Measurements from ENCODE around the gene PKD1L1.

The PKD1L1 gene

DNA sequence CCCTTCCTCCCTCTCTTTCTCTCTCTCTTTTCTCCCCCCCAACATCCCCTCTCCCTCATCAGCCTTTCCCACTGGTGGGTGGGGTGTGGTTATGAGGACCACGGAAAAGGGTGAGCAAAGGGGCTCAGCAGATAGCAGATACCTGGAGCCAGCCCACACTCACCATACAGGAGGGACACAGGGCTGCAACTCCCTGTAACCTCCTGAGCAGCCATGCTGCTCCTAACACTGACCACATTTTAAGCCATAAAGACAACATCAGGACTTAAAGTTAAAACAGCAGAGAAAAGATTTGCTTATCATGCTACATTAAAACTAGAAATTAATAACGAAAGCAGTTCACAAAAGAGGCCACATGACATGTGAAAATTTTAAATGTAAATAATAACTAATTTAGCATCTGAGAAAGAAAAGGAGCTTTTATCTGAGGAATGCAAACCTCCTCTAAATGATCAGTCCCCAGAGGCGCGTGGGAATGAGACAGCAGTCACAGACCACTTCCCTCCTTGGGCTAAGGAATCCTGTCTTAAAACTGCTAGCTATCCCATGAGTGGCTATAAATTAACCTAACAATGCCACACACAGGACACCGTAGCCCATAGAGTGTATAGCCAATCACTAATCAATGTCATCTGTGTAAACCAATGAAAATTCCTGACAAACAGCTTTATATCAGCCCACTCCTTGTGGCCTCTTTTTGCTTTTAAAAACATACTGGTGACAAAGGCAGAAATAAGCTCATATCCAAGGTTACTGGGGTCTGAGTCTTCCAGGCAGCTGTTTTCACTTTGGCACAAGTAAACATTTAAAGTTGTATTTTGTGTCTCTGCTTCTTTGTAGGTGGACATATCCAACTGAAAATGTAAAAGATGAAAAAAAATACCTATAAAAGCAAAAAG is 33.3 kb downstream of the PKD1L1 start:
- no peak overlapping the region for H3K4me3 Mint-ChIP-seq
- peaks cover 23% of the 10 kb centered on the region for H3K27me3 Mint-ChIP-seq (ENCODE audit: low read depth)
- H3K36me3 Mint-ChIP-seq (ENCODE audit: low read depth), result no peaks in the 10 kb centered on the region
- H3K27ac Mint-ChIP-seq, result no peak overlapping the region
- H3K4me1 Mint-ChIP-seq (ENCODE audit: low read depth), result no peaks in the 10 kb centered on the region
- no peaks in the 10 kb centered on the region for H3K9me3 Mint-ChIP-seq
- no peak for DNase-seq (ENCODE audit: low spot score)

DNA sequence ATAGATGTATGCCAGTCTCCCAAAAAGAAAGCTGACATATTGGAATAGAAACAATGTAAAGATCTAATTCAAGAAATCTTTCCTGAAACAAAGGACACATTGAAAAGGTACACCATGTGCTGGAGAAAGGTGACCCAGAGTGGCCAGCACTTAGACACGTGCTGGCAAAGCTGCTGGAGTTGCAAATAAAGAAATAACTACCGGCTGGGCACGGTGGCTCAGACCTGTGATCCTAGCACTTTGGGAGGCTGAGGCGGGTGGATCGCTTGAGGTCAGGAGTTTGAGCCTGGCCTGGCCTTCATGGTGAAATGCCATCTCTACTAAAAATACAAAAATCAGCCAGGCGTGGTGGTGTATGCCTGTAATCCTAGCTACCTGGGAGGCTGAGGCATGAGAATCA is 35.9 kb downstream of the PKD1L1 start:
- H3K9me3 Mint-ChIP-seq, result no peaks in the 10 kb centered on the region
- no peaks in the 10 kb centered on the region for H3K4me1 Mint-ChIP-seq (ENCODE audit: low read depth)
- no peak overlapping the region for H3K27ac Mint-ChIP-seq
- no peaks in the 10 kb centered on the region for H3K36me3 Mint-ChIP-seq (ENCODE audit: low read depth)
- peaks cover 13% of the 10 kb centered on the region for H3K27me3 Mint-ChIP-seq (ENCODE audit: low read depth)
- DNase-seq (ENCODE audit: low spot score), result no peak
- H3K4me3 Mint-ChIP-seq, result no peak overlapping the region

DNA sequence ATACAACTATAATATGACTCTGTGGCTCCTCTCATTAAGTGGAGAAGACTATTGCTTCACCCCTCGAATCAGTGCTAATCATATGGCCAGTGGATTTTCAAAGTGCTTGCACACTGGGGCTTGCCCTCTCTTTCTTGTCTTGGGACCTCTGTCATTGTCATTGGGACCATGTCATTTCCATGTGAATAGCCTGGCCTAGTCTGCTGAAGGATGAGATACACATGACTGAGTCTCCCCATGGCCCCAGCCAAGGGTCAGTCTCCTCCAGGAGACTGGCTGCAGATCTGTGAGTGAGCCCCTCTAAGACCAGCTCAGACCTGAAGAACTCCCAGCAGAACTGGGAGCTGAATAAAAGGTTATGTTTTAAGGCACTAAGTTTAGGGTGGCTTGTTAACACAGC is 39.5 kb downstream of the PKD1L1 start:
- Mint-ChIP-seq H3K36me3 (ENCODE audit: low read depth) (no peaks in the 10 kb centered on the region), H3K27me3 (ENCODE audit: low read depth) (peaks cover 2% of the 10 kb centered on the region), H3K9me3 (no peaks in the 10 kb centered on the region), H3K4me3 (no peak overlapping the region), H3K27ac (no peak overlapping the region), H3K4me1 (ENCODE audit: low read depth) (no peaks in the 10 kb centered on the region)
- no peak for DNase-seq (ENCODE audit: low spot score)

DNA sequence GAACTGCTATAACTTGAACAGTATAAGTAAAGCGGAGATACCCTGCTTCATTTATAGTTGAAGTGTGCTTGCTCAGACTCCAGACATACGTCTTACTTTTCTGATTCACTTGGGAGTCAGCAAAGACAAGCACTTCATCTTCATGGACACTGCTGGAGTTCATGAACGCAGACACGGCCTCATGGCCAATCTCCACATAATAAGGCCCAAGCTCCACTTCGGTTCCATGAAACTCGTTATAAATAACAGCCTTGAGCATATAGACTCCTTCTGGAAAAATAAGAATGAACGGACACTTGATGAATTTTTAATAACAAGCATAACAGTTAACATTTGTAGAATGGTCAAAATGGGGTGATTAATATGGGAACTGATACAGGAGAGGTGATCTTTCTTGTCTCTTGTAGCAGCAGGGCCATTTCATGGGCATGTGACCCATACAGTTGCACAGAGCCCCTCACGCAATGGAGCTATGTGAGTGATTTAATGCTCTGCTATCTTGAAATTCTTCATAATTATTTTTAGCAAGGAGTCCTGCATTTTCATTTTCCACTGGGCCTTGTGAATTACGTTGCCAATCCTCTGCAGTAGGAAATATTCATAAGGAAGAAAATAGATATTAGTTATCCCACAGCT is 40.2 kb downstream of the PKD1L1 start:
- no peak overlapping the region for H3K4me3 Mint-ChIP-seq
- no peak for DNase-seq (ENCODE audit: low spot score)
- H3K27ac Mint-ChIP-seq, result no peak overlapping the region
- H3K27me3 Mint-ChIP-seq (ENCODE audit: low read depth), result peaks cover 2% of the 10 kb centered on the region
- H3K36me3 Mint-ChIP-seq (ENCODE audit: low read depth), result no peaks in the 10 kb centered on the region
- H3K4me1 Mint-ChIP-seq (ENCODE audit: low read depth), result no peaks in the 10 kb centered on the region
- H3K9me3 Mint-ChIP-seq, result no peaks in the 10 kb centered on the region

DNA sequence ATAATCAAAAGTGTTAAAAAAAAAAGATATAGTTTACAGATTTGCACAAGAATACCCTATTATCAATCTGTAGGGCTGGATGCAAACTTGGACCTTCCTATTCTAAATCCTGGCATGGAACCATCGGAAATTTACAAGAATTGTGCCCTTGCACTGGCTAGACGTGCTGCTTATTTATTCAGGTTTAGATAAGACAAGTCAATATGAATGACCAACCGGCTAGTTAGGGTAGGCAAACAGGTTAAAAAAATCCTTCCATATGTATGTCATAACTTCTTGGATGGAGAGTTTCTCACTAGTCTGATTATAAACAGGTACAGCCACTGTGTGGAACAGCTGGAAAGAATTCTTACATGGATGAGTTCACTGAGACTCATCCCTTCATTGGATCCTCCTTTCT is 41.4 kb downstream of the PKD1L1 start:
- no peak for DNase-seq (ENCODE audit: low spot score)
- Mint-ChIP-seq H3K36me3 (ENCODE audit: low read depth) (no peaks in the 10 kb centered on the region), H3K4me3 (no peak overlapping the region), H3K9me3 (no peaks in the 10 kb centered on the region), H3K27ac (no peak overlapping the region), H3K27me3 (ENCODE audit: low read depth) (no peaks in the 10 kb centered on the region), H3K4me1 (ENCODE audit: low read depth) (no peaks in the 10 kb centered on the region)

DNA sequence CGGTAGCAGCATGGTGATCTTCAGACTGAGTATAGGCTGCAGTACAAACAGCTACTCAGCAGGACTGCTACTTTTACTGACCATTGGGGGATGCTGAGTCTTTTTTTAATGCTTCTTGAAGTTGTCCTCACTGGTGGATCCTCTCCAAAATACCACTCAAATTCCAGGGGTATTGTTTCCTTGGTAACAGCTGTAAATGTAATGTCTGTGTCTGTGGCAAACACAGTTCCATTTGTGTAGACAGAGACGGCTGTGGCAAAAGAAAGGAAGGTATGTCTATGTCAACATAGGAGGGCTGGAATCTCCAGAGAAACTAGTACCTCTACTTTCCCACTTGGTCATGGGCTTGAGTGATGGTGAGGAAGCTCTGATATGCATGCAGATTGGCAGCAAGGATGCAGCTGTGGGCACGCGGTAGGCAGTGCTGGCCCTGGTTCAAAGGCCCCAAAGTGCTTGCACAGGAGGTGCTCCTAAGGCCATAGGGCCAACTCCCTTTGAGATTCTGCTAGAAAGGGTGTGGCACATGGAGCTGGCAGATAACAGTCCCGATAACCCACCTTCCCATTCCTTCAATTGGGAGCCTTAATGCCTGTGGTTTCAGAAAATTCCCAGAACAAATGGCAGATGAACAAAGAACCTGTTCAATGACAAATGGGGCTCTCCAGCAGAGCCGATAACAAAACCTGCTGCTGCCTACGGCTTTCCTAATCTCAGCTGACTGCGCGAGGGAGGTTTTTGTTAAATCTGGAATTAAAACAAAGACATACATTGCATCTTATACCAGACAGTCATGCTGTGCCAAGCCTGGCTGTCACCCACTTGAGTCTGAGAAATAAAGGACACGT is 43.0 kb downstream of the PKD1L1 start:
- Mint-ChIP-seq H3K4me3 (no peak overlapping the region), H3K27me3 (ENCODE audit: low read depth) (no peaks in the 10 kb centered on the region), H3K9me3 (no peaks in the 10 kb centered on the region), H3K36me3 (ENCODE audit: low read depth) (no peaks in the 10 kb centered on the region), H3K4me1 (ENCODE audit: low read depth) (no peaks in the 10 kb centered on the region), H3K27ac (no peak overlapping the region)
- no peak for DNase-seq (ENCODE audit: low spot score)

DNA sequence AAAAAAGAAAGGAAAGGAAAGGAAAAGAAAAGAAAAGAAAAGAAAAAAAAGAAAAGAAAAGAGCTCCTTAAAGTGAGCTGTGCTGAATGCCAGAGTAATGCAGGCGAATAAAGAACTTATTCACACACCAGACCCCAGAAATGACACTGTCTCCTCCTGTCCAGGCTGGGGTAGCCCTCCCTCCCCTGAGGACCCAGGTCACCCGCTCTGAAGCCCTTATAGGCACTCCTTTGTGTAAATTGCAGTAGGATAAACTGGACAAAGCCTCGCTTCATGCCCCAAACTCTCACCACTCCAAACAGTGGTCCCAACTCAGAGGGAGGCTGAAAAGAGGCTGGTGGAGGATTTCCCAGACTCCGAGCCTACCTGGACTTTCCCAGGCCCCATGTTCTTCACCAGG is 46.3 kb downstream of the PKD1L1 start:
- H3K9me3 Mint-ChIP-seq, result no peaks in the 10 kb centered on the region
- peaks cover 5% of the 10 kb centered on the region for H3K27me3 Mint-ChIP-seq (ENCODE audit: low read depth)
- no peak overlapping the region for H3K27ac Mint-ChIP-seq
- no peak for DNase-seq (ENCODE audit: low spot score)
- H3K4me3 Mint-ChIP-seq, result no peak overlapping the region
- H3K36me3 Mint-ChIP-seq (ENCODE audit: low read depth), result no peaks in the 10 kb centered on the region
- no peaks in the 10 kb centered on the region for H3K4me1 Mint-ChIP-seq (ENCODE audit: low read depth)

DNA sequence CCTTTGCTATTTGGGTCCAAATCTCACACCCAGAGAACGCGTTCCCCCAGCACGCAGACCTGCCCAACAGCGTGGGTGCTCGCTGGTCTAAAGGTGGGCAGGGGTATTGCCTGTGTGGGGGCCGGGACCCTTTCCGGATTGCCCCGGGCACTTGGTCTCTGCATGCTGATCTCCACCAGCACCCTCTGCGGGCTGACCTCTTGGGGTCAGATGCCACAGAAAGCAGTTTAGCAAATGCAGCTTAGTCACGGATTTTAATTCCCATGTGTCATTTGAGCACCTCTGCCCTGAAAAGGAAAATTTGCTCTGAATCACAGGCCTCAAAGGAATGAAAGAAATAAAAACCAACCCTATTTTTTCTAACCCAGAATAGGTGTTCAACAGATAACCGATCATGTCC is 46.7 kb downstream of the PKD1L1 start:
- no peak overlapping the region for H3K27ac Mint-ChIP-seq
- H3K9me3 Mint-ChIP-seq, result no peaks in the 10 kb centered on the region
- DNase-seq (ENCODE audit: low spot score), result no peak
- H3K27me3 Mint-ChIP-seq (ENCODE audit: low read depth), result peaks cover 10% of the 10 kb centered on the region
- no peaks in the 10 kb centered on the region for H3K4me1 Mint-ChIP-seq (ENCODE audit: low read depth)
- H3K4me3 Mint-ChIP-seq, result no peak overlapping the region
- no peaks in the 10 kb centered on the region for H3K36me3 Mint-ChIP-seq (ENCODE audit: low read depth)

DNA sequence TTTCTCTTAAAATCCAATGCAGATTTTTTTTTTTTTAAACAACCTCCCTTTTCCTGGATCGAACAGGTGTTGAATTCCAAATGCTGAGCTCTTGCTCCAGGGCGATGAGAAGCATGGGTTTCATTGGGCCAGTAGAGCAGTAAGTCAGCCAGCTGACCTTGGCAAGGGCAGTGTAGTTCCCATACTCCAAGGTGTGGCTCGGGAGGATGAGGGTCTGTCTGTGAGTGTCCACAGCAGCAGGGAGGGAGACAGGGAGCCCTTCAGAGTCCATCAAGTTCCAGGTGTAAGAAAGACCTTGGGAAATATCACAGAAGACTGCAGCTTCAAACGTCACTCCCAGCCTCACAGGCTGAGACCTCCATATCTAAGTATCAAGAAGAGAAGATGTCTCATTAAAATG is 50.4 kb downstream of the PKD1L1 start:
- no peak overlapping the region for H3K27ac Mint-ChIP-seq
- H3K4me1 Mint-ChIP-seq (ENCODE audit: low read depth), result no peaks in the 10 kb centered on the region
- H3K9me3 Mint-ChIP-seq, result no peaks in the 10 kb centered on the region
- no peak for DNase-seq (ENCODE audit: low spot score)
- H3K36me3 Mint-ChIP-seq (ENCODE audit: low read depth), result no peaks in the 10 kb centered on the region
- H3K27me3 Mint-ChIP-seq (ENCODE audit: low read depth), result peaks cover 16% of the 10 kb centered on the region
- no peak overlapping the region for H3K4me3 Mint-ChIP-seq

DNA sequence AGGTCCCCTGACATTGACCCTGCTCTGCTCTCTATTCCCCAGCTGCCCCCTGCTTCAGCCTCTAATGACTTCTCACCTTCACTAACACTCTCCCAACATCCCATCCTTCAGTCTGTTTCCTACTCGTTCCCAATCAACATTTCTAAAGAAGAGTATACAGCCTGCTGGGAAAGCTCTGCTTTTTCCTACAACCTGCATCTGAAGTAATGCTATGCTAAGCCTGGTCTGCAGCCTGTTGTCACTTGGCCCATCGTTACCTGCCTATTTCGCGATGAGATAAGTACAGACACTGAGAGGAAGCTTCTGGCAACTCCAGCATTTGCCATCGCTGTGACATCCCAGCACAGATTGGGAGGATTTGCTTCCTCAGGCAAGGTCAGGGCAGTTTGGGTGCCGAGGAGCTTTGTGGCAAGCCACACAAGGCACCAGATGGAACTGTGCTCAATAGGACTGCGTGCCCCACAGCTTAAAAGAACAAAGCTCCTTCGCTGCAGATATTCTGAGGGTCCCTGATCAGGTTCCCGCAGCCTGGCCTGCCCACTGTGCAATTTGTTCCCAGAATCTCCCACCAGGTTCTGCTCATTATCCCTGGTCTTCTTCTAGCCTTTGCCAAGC is 51.4 kb downstream of the PKD1L1 start:
- H3K4me1 Mint-ChIP-seq (ENCODE audit: low read depth), result no peaks in the 10 kb centered on the region
- no peaks in the 10 kb centered on the region for H3K36me3 Mint-ChIP-seq (ENCODE audit: low read depth)
- no peak overlapping the region for H3K4me3 Mint-ChIP-seq
- no peaks in the 10 kb centered on the region for H3K9me3 Mint-ChIP-seq
- no peak for DNase-seq (ENCODE audit: low spot score)
- H3K27ac Mint-ChIP-seq, result no peak overlapping the region
- peaks cover 16% of the 10 kb centered on the region for H3K27me3 Mint-ChIP-seq (ENCODE audit: low read depth)

DNA sequence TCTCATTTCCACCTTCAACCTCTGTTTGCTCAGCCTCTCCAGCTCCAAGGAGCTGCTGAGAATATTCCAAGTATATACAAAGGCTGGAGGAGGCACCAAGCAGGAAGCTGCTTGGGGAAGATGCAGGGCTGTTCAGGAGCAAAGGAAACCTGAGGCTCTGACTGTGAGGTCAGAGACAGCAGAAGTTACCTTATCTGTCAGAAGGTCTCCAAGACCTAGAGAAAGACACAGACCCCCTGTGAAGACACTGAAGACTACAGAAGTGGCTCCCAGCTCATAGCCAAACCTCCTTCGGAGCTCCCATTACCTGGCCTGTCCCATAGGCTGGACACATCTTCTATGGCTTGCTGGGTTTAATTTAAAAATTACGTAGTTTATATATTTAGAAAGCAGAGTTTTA is 53.2 kb downstream of the PKD1L1 start:
- H3K27ac Mint-ChIP-seq, result no peak overlapping the region

DNA sequence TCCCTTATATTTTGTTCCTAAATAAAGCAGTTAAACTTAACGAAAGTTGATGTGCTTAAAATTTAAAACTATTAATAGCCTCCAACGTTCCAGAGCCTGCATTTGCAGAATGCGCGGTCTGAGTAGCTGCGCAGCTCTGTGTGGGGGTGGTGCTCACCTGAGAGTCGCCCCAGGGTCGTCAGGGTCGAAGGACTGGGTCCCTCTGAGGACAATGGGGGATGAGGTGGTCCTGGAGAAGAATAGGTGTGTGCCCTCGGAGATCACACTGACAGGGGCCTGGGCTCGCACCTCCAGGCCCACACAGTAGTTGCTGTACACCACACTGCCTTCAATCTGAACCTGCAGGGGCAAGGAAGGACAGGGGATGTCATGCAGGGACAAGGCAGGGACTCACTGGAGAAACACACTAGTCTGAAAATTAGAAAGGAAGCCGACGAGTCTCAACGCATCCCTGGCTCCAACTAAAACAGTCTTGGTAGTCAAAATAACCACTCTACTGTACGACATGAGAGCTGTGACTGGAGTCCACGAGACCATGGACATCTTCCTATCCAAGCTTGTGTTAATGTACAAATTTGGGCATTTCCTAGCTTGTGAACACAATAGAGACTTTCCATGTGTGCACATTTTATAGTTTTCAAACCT is 54.4 kb downstream of the PKD1L1 start:
- H3K36me3 Mint-ChIP-seq (ENCODE audit: low read depth), result no peaks in the 10 kb centered on the region
- H3K4me1 Mint-ChIP-seq (ENCODE audit: low read depth), result no peaks in the 10 kb centered on the region
- DNase-seq (ENCODE audit: low spot score), result no peak
- H3K9me3 Mint-ChIP-seq, result no peaks in the 10 kb centered on the region
- peaks cover 16% of the 10 kb centered on the region for H3K27me3 Mint-ChIP-seq (ENCODE audit: low read depth)
- H3K27ac Mint-ChIP-seq, result no peak overlapping the region
- H3K4me3 Mint-ChIP-seq, result no peak overlapping the region

More for the DNA sequence above, 53.2 kb downstream of the PKD1L1 start:
- DNase-seq (ENCODE audit: low spot score), result no peak
- H3K4me1 Mint-ChIP-seq (ENCODE audit: low read depth), result no peaks in the 10 kb centered on the region
- no peaks in the 10 kb centered on the region for H3K36me3 Mint-ChIP-seq (ENCODE audit: low read depth)
- no peak overlapping the region for H3K4me3 Mint-ChIP-seq
- no peaks in the 10 kb centered on the region for H3K9me3 Mint-ChIP-seq
- peaks cover 16% of the 10 kb centered on the region for H3K27me3 Mint-ChIP-seq (ENCODE audit: low read depth)

DNA sequence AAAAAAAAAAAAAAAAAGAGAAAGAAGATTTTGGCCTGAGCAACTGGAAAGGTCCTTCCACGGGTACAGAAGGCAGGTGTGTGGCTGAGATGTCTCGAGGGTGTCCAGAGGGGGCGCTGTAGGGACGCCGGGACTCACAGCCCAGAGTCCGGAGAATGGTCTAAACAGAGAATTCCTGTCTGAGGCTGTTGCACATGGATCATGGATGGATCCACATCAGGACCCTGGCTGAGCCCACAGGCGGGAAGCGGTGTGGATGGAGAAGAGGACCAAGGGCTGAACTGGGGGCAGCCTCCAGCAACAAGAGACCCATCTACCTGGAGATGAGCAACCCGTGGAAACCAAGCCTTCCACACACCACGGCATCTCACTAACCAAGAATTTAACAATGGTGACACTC is 55.0 kb downstream of the PKD1L1 start:
- Mint-ChIP-seq H3K4me1 (ENCODE audit: low read depth) (no peaks in the 10 kb centered on the region), H3K36me3 (ENCODE audit: low read depth) (no peaks in the 10 kb centered on the region), H3K9me3 (no peaks in the 10 kb centered on the region), H3K27me3 (ENCODE audit: low read depth) (peaks cover 16% of the 10 kb centered on the region), H3K4me3 (no peak overlapping the region), H3K27ac (no peak overlapping the region)
- DNase-seq (ENCODE audit: low spot score), result no peak

Data from T-helper 2 cell treated with Interferon-gamma antibody and Interleukin-4, amounts not matched to agents 5 μg/mL and 100 μg/mL, for 36 hours (primary cell).